Measurements from ENCODE around the gene SVOP.

SVOP gene

DNA sequence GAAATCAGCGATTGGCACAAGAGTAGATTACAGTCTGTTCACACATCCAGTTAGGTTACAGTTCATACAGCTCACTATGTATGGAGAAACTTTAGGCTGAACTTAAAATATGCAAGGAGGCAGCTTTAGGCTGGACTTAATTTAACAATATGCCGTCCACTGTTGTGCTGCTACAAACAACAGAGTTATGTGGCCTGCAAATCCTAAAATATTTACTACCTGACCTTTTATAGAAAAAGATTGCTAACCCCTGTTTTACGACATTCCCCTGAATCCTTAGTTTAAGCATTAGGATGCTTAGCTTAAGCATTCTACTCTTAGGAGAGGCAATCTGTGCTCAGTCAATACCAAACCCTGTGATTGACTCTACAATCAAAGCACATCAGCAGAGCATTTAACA lies 90.1 kb downstream of the SVOP start:
- DNase-seq (ENCODE audit: low read depth) = no peak

DNA sequence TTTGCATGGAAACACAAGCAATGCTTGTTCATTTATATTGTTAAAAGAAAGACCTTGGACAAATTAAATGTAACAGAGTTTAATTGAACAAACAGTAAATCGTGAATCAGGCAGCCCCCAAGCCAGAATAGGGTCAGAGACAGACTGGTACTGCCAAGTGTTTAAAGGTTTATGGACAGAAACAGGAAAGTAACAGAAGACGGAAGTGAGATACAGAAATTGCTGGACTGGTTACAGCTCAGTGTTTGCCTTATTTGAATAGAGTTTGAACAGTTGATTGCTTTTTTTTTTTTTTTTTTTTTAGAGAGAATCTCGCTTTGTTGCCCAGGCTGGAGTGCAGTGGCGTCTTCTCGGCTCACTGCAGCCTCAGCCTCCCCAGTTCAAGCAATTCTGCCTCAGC lies 90.7 kb downstream of the SVOP start:
- DNase-seq (ENCODE audit: low read depth) = no peak

DNA sequence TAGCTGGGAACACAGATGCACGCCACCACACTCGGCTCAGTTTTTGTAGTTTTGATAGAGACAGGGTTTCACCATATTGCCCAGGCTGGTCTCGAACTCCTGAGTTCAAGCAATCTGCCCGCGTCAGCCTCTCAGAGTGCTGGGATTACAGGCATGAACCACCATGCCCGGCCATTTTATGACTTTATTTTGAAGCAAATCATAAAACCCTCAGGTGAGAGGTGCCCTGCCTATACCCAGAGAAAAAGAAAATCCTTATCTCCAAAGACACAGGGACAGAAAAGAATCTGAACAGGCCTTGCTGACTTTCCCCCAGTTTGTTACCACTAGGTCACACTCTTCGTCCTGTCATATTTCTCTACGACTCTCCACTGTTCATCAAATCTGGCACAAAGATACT lies 92.2 kb downstream of the SVOP start:
- no peak for DNase-seq (ENCODE audit: low read depth)

DNA sequence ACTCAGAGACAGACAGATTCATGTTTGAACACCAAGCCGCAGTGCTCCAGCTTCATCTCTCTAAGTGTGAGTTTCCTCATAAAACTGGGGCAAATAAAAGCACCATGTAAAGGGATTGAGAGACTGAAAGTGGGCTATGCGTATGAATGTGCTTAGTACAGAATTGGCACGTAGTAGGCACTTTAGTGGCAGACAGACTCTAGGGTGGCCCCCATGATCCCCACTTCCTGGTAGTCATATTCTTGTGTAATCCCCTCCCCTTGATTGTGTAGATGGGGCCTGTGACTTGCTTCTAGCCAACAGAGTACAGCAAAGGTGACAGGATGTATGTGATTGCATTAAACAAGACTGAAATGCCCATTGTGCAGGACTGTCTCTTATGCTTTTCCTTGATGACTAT lies 98.0 kb downstream of the SVOP start:
- DNase-seq (ENCODE audit: low read depth) = no peak

DNA sequence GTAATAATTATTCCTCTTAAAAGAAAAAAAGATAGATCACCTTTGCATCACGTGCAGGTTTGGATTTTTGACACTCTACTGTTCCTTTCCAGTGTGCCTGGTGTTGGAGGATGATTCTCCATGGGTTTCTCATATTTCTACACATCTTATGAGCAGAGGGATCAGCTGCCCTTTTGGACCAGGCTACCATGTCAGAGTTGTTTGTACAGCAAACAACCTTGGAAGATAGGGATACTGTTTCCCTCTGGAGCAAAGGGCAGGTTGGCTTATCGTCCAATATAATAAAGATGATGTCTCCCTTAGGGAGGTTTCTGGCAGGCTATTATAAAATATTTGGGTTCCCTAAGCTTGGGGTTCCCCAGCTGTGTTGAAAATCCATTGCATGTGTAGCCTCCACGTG lies 98.9 kb downstream of the SVOP start:
- DNase-seq (ENCODE audit: low read depth) = no peak

DNA sequence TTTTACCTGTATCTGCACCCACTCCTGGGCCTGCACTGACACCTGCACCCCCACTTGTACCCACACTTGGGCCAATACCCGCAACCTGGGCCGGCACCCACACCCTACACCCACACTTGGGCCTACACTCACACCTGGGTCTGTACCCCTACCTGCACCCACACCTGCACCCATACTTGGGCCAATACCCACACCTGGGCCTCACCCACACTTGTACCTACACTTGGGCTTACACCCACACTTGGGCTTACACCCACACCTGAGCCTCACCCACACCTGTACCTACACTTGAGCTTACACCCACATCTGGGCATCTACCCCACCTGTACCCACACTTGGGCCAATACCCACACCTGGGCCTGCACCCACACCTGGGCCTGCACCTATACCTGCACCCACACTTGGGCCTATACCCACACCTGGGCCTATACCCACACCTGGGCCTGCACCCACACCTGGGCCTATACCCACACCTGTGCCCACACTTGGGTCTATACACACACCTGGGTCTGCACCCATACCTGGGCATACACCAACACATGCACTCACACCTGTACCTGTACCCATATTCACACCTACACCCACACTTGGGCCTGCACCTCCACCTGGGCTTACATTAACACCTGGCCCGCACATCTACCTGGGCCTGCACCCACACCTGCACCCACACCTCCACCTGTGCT lies 101.8 kb downstream of the SVOP start:
- no peak for DNase-seq (ENCODE audit: low read depth)

DNA sequence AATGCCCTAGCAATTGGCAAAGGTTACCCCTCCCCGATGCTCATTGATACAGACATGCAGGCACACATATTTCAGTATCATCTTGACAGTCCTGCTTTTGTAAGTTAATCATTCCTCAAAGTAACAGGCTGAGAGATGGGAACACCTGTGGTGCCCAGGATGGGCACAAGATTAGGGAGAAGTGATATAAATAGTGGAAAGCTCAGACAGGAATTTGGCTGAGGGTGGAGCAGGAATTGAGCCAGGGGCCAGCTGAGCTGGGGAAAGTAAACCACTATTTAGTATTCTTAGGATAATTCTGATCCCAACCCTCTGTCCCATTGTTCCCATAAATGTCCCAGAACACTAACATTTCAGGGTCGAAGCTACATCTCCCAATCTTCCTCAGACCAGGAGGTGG lies 102.7 kb downstream of the SVOP start:
- no peak for DNase-seq (ENCODE audit: low read depth)

DNA sequence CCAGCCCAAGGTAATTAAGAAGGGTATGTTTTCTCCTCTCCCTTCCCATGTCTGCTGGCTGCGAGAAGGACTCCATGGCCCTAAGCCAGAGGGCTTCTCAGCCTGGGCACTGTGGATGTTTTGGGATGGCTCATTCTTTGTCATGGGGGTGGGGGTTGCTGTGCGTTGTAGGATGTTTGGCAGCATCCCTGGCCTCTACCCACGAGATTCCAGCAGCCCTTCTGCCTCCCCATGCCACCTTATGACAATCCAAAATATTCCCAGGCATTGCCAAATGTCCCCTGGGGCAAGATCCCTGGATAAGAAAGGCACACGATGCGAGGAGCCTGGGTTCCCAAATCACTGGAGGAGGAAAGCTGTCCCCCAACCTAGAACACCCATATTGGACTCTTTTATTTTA lies 104.5 kb downstream of the SVOP start:
- DNase-seq (ENCODE audit: low read depth) = no peak

DNA sequence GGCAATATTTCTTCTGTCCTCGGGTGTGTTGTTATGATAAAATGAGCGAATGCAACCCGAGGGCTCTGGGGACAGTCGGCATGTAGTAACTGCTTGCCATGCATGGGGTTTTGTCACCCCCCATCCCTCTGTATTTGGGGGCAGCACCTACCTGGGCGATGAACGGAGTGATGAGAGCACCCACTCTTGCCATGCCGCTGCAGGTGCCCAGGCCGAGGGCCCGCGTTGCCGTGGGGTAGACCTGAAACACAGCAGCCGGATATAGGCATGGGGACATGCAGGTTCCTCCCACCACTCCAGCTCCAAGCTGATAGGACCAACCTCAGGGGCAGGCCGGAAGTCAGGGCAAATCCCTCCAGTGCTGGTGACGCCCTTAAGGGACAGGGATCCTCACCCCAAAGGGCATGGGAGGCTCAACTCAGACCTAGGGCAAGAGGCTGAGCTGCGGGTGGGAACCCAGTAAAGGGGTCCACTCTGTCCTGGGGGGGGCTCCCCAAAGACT lies 105.2 kb downstream of the SVOP start:
- DNase-seq (ENCODE audit: low read depth) = no peak

DNA sequence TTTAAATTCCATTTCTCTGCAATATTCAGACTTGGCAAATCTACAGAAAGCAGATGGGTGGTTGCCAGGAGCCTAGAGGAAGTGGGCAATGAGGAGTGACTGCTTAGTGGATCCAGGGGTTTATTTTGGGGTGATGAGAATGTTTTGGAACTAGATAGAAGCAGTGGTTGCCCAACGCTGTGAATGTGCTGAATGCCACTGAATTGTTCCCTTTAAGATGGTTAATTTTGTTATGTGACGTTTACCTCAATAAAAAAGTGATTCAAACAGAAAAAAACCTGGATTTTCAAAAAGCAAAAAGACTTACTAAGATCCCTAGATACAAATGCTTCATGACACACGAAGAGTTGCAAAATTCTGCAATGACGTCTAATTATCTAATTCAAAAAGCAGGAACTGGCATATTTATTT lies 106.7 kb downstream of the SVOP start:
- DNase-seq (ENCODE audit: low read depth) = peak; percentile 20

DNA sequence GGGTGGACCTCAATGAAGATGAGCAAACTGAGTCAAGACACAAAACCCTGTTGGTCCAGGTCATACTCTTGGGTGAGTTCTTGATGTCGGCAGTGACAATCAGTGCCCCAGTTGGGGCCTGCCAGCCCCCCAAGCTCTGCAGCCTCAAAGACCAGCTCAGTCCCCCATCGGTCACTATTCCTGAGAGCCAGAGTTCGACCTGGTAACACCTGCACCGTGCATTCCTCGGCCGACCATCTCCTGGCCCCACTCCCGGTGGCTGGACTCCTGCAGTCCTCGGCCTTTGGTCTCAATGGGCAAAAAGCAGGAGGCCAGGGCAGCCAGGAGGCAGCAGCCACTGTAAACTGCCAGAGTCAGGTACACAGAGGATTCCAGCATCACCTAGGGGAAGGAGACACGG lies 108.5 kb downstream of the SVOP start:
- DNase-seq (ENCODE audit: low read depth) = no peak

DNA sequence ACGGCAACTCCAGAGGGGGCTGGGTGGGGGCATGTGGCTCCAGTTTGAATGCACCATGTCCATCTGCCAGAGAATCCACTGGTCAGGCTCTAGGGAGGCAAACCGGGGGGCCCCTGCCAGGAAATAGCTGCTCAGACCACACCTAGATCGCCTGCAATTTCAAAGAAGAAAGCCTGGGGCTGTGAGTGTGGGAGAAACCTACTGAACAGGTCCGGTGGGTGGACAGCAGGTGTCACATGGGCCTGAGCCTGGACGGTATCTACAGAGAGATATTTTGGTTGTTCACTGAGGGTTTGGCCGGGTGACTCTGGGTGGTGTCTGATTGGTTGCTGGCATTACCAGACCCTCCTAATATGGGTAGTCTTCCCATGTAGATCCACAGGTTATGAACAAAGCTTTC lies 109.0 kb downstream of the SVOP start:
- no peak for DNase-seq (ENCODE audit: low read depth)

DNA sequence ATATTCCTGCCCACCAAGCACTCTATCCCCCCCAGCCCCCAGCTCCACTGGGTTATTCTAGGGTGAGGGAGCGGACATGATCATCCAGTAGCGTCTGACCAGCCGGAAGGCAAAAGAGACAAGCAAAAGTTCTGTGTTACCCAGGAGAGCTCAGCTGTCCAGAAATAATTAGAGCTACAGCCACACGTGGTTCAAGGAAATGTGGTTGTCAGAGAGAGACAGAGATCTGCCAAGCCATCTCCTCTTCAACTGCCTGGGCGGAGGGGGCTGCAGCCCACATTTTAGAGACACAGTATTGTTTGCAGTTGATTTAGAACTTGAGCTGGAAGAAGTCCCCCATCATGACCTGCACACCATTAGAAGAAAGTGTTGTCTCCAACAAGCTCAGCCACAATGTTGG lies 110.5 kb downstream of the SVOP start:
- DNase-seq (ENCODE audit: low read depth) = no peak

DNA sequence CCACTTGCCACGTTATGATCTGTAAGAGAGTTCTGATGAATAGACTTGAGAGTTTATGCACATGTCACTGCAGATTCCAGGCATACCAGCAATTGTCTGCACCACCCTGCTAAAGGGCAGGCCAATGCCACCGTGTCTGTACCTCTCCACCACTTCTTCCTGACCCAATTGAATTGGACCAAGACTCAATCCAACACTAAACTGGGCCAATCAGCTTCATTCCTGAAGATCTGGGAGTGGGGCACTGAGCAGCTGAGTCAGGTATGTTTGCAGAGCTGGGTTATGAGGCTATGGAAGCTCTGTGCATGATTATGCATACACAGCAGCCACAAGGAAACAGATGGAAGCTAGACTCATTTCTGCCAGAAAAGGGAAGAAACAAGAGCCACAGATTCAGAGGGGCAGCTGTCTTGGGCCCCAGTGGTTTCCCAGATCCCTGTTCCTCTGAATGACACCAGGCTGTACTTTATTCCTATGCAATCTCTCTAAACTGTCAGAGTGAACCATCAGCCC lies 113.0 kb downstream of the SVOP start:
- no peak for DNase-seq (ENCODE audit: low read depth)

DNA sequence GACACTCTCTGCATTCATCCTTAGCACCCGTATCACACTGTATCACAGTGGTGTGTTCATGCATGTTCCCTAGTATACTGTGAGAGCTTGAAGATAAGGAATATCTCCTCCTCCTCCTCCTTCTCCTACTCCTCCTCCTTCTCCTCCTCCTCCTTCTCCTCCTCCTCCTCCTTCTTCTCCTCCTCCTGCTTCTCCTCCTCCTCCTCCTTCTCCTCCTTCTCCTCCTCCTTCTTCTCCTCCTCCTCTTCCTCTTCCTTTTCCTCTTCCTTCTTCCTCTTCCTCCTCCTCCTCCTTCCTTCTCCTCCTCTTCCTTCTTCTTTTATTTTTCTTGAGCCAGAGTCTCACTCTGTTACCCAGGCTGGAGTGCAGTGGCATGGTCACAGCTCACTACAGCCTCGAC lies 113.9 kb downstream of the SVOP start:
- no peak for DNase-seq (ENCODE audit: low read depth)

DNA sequence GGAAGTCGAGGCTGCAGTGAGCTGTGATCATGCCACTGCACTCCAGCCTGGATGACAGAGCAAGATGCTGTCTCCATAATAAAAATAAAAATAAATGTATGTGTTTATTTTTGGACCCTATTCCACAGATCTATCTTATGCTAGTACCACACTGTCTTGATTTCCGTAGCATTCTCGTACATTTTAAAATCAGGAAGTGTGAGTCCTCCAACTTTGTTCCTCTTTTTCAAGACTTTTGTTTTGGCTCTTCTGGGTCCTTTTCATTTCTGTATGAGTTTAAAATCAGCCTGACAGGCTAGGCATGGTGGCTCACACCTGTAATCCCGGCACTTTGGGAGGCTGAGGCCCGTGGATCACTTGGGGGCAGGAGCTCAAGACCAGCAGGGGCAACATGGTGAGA lies 115.1 kb downstream of the SVOP start:
- DNase-seq (ENCODE audit: low read depth) = no peak

DNA sequence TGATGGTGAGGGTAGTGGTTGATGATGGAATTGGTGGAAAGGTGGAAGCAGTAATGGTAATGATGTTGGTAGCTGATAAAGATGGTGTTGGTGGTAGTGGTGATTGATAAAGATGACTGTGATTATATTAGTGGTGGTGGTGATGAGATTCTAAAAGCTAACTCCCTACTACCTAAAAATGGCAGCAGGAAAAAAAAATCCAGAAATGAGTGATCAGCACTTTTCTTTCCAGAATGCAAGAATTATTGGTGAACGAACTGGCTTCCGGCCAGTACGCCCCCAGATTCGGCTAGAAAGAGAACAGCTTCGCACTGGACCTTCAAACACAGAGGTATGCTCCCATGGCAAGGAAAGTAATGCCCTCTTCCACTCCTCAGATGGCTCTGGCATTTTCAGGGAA lies 121.7 kb downstream of the SVOP start:
- no peak for DNase-seq (ENCODE audit: low read depth)

DNA sequence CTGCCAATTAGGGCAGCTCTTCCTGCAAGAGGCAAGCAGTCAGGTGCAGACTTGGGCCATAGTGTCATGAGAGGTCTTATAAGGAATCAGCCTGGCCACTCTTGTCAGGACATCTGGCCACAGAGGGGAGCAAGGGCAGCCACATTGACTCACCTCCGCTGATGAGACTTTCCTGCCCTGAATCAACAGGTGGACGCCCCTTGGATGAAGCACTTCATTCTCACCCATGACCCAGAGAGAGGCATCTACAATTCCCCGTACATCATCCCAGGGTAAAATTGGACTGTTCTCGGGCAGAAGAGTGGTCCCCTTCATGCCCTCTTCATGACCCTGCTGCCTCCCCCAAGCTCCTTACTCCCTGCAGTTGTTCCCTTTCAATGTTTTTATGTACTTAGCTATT lies 124.1 kb downstream of the SVOP start:
- no peak for DNase-seq (ENCODE audit: low read depth)

DNA sequence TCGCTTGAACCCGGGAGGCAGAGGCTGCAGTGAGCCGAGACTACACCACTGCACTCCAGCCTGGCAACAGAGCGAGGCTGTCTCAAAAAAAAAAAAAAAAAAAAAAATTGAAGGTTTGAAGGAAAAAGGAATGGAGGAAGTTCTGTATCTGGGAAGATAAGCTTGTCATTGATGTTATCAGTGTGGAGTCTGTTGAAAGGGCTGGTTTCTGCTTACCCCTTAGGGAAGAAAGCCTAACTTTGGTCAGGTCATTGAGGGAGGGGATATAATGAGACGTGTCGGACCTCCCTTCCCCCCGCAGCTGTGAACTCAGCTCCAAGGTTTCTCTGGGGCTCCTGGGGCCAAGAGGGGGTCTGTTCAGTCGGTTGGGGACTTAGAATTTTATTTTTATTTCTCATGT lies 124.5 kb downstream of the SVOP start:
- DNase-seq (ENCODE audit: low read depth) = no peak

DNA sequence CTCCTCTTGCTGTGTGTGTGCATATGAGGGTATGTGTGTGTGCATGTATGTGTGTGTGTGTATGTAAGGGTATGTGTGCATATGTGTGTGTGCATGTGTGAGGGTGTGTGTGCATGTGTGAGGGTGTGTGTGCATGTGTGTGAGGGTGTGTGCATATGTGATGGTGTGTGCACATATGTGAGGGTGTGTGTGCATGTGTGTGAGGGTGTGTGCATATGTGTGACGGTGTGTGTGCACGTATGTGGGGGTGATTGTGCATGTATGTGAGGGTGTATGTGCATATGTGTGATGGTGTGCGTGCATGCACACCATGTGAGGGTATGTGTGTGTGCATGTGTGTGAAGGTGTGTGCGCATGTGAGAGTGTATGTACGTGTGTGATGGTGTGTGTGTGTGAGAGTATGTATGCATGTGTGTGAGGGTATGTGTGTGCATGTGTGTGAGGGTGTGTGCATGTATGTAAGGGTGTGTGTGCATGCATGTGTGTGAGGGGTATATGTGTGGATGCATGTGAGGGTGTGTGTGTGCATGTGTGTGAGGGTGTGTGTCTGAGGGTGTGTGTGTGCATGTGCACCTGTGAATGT lies 125.6 kb downstream of the SVOP start:
- no peak for DNase-seq (ENCODE audit: low read depth)

DNA sequence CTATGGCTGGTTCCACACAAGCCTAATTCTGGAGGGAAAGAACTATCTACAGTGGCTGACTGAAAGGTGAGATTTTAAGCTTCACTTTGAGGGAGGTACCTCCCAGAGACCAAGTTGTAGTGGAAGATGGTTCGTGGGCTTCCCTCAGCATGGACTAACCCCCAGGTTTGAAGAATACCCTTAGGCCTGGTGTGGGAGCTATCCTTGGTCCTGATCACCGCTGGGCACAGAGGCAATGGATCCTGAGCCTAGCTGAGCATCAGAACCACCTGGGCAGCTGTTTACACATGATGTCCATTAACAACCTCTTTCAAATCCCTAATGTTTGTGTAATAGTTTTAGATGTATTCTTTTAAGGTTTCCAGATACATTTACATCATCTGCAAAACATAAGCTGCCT lies 130.7 kb downstream of the SVOP start:
- DNase-seq (ENCODE audit: low read depth) = no peak

DNA sequence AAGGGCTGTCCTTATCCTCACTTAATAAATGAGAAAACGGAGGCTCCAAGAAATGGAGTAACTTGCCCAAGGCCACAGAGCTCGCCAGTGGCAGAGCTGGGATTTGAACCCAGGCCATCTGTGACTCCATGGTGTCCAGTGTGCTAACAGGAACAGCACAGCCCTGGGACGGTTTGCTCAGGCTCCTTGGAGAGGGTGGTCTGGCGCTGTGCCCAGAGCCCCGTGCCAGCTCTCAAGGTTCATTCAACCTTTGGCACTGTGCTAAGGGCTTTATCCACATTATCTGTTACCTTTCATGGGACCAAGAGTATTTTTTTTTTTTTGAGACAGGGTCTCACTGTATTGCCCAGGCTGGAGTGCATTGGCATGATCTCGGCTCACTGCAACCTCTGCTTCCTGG lies 132.8 kb downstream of the SVOP start:
- DNase-seq (ENCODE audit: low read depth) = no peak

DNA sequence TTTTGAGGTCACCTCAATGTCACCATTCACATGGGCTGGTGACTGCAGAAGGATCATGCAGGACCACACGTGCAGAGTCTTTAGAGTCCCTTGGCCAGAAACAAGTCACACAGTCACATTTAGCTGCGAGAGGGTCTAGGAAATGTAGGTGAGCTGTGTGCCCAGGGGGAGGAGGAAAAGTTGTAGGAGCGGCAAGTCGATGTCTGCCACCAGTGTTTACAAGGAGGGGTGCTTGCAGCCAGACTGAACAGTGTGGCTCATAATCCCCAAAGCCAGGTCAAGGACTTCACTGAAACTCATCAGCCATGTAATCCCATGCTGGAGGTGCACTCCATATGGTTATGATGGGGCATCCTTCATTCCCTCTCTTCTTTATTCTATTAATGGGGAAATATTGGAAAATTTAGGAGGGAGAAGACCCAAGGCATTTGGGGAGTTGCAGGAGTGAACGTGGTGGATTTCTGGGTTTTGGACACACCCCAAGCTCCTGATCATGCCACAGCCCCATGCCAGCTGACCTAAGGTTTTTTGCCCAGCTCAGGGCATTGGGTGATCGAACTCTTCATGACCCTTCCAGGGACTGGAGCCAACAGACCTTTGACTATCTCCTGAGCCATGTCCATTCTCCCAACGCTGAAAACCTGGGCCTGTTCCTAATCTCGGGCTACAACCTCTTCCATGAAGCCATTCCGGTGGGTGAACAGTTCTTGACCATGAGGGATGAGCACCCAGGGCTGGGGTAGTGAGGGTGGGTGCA lies 133.8 kb downstream of the SVOP start:
- no peak for DNase-seq (ENCODE audit: low read depth)
